Umbilical cord (tissue), 2 donors: ENCODE results near the gene UGT8. TPM values are rescaled to one million over a fixed set of nuclear protein-coding genes. Genes with fewer than 3 reads are reported as not detected.
"Not testable (repeated sequence)": the region's sequence is repeated elsewhere in the genome, so short reads cannot be mapped to it uniquely, and the experiment has no call there.

Experiments
- DNase-seq: peaks from one replicate; pipeline ENCODE4 v3.0.0-alpha.2; 2015; ENCODE audit warnings: low spot score
- total RNA-seq: library from RNA; depleted of rRNA; stranded (reverse); fragments of >200 nt; gene quantifications from one replicate; pipeline ENCODE4 v1.2.3, GENCODE V29; 2014; ENCODE audit warnings: low replicate concordance; ENCODE audit not compliant: insufficient read depth

UGT8 gene, protein sequence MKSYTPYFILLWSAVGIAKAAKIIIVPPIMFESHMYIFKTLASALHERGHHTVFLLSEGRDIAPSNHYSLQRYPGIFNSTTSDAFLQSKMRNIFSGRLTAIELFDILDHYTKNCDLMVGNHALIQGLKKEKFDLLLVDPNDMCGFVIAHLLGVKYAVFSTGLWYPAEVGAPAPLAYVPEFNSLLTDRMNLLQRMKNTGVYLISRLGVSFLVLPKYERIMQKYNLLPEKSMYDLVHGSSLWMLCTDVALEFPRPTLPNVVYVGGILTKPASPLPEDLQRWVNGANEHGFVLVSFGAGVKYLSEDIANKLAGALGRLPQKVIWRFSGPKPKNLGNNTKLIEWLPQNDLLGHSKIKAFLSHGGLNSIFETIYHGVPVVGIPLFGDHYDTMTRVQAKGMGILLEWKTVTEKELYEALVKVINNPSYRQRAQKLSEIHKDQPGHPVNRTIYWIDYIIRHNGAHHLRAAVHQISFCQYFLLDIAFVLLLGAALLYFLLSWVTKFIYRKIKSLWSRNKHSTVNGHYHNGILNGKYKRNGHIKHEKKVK
- total RNA-seq = 3.6 TPM

DNA sequence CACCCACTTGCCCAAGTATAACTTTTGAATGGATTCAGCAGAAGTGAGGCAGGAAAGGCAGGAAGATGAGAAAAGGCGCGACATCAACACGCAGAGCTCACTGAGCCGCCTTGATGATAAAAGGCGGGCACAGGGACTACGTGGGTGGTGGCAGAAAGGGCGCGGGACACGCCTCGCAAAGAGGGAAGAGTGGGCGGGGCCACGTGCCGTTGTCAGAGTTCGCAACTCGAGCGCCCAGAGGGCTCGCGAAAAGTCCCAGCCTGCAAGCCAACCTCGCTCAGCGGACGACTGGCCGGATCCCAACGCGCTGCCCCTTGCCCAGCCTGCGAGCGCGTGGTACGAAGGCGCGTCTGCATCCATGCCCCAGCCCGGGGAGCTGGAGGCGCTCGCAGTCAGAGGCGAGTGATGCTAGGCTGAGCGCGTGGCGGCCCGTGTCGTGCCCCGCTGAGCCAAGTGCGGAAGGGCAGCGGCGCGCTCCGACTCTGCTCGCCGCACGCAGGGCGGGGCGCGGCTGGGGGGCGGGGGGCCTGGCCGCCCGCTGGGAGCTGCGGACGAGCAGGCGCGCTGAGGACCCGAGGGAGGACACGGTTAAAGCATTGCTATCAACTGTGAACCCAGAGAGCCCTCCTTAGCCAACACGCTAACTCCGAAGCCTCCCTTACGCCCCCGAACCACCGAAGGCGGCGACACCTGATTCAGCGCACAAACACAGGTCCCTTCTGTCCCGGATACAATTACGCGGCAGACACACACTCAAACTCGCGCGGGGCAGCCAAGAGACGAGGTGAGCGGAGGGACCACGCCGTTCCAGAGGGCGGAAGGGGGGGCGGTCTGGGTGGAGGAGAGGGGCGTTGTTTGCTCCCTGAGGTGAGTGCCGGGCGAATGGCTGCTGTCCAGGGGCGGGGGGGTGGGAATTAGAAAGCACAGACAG is at the start of gene UGT8:
Gene UGT8 (plus strand): TSS at position 617 of the 931 bp plus-strand sequence. CDS start 24,074 bp downstream, outside the sequence.
- DNase-seq = peak; percentile 8

DNA sequence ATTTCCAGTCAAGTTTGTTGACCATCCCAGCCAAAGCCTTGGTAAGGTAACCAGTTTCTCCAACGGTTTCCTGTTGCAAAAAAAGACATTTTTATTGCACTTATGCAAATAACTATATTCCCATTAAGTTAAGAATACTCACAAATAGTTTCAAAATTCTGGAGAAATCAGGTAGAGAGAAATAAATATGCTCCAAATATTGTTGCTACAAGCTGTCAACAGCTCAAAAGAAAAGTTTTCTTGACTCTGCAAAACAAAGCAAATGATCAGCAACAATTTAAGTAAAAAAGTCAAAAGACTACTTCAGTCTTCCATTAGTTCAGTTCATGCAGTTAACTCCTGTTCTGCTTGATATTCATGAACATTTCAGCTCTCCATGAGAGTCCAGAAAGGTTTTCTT is 49.0 kb upstream of the UGT8 start:
- no peak for DNase-seq

DNA sequence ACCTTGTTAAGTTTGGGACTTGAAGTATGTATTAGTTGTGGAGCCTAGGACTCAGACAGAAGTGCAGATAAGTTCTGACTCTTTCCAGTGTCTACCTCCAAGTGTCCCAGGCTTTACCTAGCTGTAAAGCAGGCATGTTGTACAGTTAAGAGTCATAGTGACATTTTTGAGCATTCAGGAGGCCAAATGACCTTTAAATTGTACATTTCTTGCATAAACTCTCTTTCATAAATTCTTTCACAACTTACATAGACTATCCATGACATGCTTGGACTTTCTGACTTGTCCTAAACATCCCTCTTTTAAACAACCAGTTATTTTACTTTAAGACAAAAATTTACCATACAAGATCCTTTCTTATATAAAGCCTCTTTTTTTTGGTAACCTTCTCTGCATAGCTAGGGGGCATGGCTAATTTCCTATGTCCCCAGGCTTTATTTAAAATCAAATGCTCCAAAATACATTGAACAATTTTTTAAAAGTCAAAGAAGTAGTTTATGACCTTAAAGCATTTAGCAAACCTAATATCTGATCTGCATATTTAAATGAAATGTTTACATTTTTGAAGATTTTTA is 40.1 kb upstream of the UGT8 start:
- DNase-seq = no peak

DNA sequence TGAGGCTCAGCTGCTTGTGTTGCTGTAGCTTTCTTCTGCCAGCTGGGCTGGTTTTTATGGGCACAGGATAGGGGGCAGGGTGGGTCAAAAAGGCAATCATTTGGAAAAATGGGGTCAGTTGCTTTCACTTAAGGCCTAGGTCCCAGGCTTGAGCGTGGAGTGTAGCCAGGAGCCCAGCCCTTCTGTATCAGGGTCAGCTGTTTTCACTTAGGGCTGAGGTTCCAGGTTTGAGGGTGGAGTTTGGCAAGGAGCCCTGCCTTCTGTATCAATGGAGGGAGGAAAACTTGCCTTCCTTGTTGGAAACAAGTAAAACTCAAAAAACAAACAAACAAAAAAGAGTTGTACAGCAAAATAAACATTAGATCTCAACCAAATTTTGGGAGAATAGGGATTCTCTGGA is 37.0 kb upstream of the UGT8 start:
- no peak for DNase-seq

DNA sequence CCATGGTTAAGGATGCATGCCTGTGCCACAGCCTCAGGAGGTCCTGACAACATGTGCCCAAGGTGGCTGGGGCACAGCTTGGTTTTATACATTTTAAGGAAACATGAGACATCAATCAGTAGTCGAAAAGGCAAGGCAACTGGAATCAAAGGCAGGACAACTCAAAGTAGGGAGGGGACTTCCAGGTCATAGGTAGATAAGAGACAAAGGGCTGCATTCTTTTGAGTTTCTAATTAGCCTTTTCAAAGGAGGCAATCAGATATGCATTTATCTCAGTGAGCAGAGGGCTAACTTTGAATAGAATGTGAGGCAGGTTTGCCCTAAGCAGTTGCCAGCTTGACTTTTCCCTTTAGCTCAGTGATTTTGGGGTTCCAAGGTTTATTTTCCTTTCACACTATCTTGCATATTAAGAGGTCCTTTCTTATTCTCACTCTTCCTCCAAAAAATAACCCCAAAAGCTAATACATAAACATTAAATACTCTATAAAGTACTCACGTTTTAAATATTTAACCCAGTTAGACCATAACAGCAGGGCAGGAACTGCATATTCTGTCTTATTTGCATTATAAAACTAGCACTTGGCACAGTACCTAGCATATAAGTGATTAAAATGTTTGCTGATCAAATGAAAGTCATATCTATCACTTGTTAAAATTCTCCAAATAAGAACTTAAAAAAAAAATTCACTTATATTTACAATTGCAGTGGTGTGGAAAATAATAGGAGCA is 36.3 kb upstream of the UGT8 start:
- DNase-seq = no peak

DNA sequence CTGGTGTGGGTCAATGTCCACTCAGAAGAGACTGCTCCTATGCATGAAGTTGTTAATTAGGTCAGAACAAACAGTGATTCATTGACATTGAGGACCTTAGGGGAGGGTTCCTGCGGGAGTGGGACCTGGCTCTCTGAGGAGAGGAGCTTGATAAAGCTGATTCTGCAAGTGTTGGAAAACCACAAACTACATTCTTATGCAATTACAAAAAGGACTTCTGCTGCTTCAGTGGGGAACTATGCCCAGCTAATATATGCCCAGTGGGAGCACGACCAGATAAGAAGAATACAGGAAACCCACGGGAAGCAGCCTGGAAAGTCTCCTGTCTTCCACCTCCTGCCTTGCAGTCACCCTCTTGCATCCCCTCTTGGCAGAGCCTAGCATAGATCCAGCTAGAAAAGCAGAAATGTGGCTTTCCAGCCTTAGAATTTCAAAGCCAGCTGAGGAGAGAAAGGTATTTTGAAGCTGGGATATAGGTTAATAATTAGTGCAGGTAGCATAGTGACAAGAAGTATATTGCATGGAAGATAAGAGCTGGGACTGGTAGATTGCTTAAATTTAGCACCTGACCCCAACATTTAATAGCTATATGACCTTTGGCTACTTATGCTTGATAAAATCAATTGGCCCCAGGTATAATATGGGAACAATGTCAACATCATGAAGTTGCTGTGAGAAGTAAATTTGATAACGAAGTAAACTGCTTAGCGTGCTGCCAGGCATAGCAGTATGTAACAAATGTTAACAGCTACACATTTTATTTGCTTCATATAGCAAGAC is 34.9 kb upstream of the UGT8 start:
- DNase-seq = no peak

DNA sequence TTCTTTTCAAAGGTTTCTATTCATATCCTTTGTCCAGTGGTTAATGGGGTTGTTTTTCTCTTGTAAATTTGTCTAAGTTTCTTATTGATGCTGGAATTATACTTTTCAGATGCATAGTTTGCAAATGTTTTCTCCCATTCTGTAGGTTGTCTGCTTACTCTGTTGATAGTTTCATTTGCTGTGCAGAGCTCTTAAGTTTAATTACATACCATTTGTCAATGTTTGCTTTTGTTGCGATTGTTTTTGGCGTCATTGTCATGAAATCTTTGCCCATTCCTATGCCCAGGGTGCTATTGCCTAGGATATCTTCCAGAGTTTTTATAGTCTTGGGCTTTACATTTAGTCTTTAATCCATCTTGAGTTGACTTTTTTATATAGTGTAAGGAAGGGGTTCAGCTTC is 21.2 kb upstream of the UGT8 start:
- no peak for DNase-seq

DNA sequence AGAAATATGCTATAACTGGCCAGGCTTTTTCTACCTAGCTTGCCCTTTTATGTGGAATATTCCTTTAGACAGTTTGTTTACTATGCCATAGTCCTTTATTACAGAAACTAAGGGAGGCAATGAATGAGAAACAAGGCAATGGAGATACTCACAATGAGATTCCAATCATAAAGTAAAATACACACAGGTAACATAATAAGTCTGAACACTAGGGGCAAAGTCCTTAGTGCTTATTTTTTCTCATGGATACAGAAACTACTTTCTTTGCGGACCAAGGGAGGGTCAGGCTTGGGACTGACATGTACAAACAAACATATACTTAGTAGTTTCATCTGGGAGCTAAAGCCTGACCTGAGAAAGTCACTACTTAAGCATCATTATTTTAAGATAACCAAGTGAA is 16.0 kb upstream of the UGT8 start:
- DNase-seq = no peak

DNA sequence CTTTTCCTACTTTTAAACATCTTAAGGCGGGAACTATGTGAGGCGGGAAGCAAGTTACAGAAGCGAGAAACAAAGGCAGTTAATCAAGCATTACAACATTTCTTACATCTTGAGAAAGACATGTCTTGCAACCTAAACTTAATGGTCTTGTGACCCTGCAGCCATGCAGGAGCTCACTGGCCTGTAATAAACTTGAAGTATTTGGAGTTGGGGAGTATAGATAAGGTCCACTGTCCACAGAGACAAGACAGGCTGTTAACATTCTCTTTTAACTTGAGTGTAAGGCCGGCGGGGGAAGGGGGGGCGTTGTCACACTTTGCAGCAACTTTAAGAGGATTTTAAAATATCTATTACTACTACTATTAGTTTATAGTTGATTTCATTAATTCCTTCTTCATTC is 10.3 kb upstream of the UGT8 start:
- DNase-seq = no peak

DNA sequence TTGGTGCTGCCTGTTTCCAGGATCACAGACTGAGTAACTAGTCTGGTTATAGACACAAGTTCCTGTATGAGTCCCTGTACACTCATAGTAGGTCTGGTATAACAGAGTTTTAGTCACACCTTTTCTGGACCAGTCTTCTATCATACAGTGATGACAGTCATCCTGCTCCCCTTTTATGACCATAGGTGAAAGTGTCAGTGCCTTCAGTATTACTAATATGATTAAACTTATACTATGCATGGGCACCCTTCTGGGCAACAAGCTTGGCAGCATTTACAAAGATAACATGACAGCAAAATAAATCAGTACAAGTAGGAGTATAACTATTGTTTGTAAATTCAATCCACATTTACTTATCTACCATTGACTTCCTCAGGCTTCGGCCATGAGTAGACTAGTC is 8.2 kb upstream of the UGT8 start:
- DNase-seq = not testable (repeated sequence)

DNA sequence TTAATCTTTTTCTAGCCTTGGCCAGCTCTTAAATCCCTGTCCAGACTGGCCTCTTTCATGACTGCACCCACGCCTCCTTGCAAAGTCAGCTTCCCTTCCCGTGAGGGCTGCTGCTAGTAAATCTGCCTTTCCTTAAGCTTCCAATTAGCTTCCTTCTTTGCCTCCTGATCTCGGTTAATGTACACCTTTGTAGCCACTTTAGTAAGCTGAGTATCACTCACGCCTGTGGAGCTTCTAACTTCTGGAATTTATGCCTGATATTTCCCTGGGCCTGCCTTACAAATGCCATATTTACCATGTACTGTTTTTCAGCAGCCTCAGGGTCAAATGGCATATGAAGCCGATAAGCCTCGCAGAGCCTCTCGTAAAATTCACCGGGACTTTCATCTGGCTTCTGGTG is 5.1 kb upstream of the UGT8 start:
- no peak for DNase-seq

DNA sequence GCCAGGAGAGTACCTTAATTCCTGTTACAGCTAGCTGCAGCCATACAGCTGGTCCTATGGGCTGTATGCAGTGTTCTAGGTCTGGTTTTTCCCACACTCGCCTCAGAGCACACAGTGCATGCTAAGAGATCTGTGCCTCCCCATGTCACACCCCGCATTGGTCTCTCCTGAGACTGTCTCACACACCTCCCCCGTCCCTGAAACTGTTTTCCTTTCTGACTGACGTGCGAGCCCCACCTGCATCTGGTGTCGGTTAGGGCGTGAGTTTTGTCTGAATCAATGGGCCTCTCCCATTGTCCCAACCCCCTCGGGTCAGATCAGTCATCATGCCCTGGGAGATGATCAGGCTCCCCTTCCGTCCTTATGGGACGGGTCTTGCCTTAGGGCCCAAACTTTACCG is 3.4 kb upstream of the UGT8 start:
- DNase-seq = no peak

DNA sequence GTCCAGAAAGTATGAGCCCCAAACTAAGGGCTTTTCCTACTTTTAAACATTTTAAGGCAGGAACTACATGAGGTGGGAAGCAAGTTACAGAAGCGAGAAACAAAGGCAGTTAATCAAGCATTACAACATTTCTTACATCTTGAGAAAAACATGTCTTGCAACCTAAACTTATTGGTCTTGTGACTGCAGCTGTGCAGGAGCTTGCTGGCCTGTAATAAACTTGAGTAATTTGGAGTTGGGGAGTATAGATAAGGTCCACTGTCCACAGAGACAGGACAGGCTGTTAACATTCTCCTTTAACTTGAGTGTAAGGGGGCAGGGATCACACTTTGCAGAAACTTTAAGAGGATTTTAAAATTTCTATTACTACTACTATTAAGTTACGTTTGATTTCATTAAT is 2.7 kb upstream of the UGT8 start:
- DNase-seq = no peak

DNA sequence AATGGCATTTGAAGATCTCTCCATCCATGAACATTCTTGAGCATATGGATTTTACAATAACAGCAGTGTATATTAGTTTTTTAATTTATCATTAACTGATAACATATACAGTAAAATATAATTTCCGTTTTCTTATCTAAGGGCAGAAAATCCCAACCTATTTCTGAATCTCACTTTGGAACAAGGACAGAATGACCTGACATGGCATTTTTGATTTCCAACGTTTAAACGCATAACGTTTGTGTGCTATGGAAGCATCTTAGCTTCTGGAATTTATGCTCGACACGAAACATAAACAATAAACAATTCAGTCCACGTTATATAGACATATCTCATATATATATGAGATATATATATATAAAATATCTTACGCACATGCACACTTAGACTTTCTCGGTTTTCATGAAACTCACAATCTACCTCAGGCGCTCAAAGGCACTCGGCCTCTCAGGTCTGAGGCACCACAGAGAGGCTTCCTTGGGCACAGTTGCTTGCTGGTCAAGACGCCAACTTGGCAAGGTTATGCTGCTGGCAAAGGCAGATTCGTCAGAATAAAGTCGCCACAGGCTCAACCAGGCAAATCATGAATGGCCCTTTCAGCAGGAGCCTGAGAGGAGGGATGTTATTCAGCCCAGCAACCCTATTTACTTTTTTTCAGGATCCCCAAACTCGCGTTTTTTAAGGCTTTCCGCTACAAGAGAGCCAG is 1.0 kb upstream of the UGT8 start:
- DNase-seq = no peak

DNA sequence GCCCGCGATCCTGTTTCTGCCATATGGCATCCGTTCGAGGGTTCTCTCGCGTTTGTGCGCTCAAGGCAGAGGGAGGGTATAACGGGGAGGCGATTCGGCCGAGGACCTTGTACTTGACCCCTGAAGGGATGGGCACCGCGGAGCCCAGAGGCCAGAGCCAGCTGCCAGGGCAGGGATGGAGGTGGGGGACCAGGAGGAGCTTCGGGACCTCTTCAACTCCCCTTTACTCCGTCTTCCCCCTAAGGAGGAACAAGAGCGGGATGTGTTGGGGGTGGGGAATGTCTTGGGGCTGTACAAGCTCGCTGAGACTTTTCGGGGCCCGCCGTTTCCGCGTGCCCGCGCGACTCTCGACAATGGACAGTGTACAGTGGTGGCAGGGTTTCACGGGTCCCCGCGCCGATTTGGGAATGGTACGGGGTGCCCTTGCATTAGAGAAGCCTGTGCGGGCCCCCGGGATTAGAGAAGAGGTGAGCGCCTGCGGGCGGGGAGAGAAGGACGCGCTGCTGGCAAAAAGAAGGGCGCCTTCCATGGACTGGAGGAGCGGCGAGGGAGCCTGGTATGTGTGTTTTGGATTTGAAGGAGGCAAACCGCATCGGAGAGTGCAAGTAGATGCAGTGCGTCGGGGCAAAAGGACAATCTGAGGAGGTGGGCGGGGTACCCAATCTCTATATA is 760 bp downstream of the UGT8 start:
- no peak for DNase-seq

DNA sequence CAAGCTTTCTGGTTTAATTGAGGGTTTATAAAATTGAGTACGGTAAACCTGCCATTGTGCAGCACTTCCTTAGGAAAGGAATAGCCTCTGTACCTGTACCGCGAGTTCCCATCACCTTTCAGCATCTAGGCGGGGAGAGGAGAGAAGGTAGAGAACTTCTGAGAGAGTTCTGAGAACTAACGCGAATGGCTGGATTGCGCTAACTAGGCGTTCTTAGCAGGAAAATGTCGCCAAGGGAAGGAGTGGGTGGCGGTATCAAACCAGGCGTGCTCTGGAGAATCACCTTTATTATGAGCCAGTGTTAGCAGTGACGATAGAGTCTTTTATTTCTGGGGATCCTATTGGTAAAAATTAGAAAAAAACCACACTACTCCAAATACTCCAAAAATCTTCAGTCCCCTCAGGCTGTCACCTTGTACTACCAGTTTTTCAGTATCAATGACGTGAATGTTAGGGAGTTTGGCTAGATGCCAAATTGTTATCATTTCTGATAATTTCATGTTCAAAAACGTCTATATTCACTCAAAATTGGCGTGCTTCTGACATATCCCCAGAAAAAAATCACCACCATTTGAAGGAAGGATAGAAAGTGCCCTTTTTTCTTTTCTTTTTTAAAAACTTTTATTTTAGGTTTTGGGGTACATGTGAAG is 1.4 kb downstream of the UGT8 start:
- DNase-seq = no peak

DNA sequence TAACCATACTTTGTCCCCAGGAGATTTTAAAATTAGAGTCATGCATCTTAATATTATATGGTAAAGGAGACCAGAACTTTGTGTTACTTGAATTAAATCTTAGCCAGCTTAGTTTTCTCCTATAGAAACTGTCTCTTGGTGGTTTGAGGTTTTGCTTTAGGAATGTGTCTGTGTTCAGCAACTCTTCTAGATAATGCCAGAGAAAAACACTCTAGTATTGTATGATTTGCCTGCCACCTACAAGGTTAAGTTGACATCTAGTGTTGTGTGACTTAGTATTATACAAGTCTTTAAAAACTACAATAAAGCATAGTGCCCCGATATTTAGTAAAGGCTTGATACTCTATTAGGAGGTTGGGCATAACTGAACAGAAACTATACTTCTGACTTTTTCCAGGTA is 2.1 kb downstream of the UGT8 start:
- no peak for DNase-seq

DNA sequence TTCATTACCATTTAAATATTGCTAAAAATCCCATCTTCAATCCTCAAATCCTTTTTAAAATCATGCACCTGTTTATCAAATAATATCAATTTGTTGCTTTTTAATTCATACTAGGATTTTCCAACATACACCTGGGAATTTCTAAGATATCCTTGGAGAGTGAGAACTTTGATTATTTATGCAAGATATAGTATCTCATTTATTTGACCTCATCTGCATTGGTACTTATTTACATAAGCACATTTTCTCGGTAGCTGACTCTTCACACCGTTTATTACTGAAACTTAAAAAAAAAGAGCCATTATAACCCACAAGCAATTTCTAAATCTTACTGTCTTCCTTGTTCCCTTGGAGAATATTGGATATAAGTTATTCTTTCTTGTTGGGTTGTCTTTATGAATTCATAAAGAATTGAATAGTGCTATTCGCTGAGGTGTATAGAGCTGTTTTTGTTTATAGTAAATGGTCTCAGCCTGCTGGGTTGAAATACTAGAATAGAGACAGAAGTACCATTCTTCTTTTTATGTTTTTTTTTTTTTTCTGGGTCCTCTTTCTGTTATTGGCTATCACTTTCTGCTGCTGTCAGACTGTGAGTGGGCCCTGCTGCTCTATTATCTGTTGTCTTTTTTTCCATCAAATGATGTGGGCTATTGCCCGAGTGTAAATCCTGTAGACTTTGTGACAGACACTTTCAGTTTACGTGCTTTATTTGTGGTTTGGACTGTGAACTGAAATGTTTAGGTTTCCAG is 2.9 kb downstream of the UGT8 start:
- DNase-seq = no peak
